Measurements from ENCODE around the gene LILRA6. TPM values are rescaled to one million over a fixed set of nuclear protein-coding genes. Genes with fewer than 3 reads are reported as not detected.
A peak's percentile ranks its signal among the peaks of the same experiment; 100 is the strongest.

LILRA6 gene
- total and polyA plus RNA-seq, 2 of the 13 experiments (the other 11 are each of a cell fraction or from before 2014, with no cell fraction given), result not detected

DNA sequence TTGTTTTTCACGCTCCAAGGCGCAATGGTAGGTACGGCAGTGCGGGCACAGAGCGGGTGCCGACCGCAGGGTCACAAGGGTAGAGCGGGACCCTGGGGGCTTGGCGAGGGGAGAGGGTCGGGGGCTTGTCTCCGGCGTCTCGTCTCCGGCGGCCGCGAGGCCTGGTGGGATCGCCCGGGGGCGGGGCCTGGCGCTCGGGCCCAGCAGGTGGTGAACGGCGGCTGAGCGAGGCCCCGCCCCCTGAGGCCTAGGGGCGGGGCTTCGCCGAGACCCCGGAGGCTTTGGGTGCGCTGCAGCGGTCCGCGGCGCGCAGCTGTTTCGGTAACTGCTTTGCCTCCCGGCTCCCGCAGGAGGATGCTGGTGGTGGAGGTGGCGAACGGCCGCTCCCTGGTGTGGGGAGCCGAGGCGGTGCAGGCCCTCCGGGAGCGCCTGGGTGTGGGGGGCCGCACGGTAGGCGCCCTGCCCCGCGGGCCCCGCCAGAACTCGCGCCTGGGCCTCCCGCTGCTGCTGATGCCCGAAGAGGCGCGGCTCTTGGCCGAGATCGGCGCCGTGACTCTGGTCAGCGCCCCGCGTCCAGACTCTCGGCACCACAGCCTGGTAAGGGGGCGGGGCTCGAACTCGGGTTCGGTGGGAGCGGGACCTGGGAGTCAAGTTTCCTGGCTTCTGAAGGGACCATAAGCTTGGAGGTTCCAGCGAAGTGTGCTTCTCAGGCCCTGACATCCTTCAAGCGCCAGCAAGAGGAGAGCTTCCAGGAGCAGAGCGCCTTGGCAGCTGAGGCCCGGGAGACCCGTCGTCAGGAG lies 51.4 kb downstream of the LILRA6 start, which contains the start of gene TSEN34 (continued):
- TF ChIP-seq CBX1 (IDR thresholded peaks at IDR 0.05; ENCODE audit: low read depth), result no peak
- TF ChIP-seq ZNF20 (CRISPR knock-in tag; IDR thresholded peaks at IDR 0.05), result no peak
- no peak for TF ChIP-seq CHD2 (IDR thresholded peaks at IDR 0.05; ENCODE audit: low read depth, low read length)
- TF ChIP-seq ZNF343 (CRISPR knock-in tag; IDR thresholded peaks at IDR 0.05), result no peak
- TF ChIP-seq, protein P1, sequence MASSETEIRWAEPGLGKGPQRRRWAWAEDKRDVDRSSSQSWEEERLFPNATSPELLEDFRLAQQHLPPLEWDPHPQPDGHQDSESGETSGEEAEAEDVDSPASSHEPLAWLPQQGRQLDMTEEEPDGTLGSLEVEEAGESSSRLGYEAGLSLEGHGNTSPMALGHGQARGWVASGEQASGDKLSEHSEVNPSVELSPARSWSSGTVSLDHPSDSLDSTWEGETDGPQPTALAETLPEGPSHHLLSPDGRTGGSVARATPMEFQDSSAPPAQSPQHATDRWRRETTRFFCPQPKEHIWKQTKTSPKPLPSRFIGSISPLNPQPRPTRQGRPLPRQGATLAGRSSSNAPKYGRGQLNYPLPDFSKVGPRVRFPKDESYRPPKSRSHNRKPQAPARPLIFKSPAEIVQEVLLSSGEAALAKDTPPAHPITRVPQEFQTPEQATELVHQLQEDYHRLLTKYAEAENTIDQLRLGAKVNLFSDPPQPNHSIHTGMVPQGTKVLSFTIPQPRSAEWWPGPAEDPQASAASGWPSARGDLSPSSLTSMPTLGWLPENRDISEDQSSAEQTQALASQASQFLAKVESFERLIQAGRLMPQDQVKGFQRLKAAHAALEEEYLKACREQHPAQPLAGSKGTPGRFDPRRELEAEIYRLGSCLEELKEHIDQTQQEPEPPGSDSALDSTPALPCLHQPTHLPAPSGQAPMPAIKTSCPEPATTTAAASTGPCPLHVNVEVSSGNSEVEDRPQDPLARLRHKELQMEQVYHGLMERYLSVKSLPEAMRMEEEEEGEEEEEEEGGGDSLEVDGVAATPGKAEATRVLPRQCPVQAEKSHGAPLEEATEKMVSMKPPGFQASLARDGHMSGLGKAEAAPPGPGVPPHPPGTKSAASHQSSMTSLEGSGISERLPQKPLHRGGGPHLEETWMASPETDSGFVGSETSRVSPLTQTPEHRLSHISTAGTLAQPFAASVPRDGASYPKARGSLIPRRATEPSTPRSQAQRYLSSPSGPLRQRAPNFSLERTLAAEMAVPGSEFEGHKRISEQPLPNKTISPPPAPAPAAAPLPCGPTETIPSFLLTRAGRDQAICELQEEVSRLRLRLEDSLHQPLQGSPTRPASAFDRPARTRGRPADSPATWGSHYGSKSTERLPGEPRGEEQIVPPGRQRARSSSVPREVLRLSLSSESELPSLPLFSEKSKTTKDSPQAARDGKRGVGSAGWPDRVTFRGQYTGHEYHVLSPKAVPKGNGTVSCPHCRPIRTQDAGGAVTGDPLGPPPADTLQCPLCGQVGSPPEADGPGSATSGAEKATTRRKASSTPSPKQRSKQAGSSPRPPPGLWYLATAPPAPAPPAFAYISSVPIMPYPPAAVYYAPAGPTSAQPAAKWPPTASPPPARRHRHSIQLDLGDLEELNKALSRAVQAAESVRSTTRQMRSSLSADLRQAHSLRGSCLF (CRISPR knock-in tag; IDR thresholded peaks at IDR 0.05; ENCODE audit: borderline replicate concordance), result no peak
- no peak for TF ChIP-seq PHF5A (CRISPR knock-in tag; IDR thresholded peaks at IDR 0.05; ENCODE audit: low read depth, unreplicated experiment)
- peak; percentile 85; the same call in 1 of the 2 replicates for TF ChIP-seq ZNF235 (CRISPR knock-in tag; IDR thresholded peaks at IDR 0.05; ENCODE audit: borderline replicate concordance)
- peak; percentile 68; the same call in 1 of the 2 replicates for TF ChIP-seq ZNF724P (CRISPR knock-in tag; IDR thresholded peaks at IDR 0.05; ENCODE audit: borderline replicate concordance)
- no peak for TF ChIP-seq NCOA2 (CRISPR knock-in tag; IDR thresholded peaks at IDR 0.05)
- no peak for TF ChIP-seq HNRNPL (IDR thresholded peaks at IDR 0.05; ENCODE audit: low read depth, low read length)
- TF ChIP-seq ZNF883 (CRISPR knock-in tag; IDR thresholded peaks at IDR 0.05; ENCODE audit: not compliant biosample characterization), result no peak
- peak; percentile 37; the same call in 1 of the 2 replicates for TF ChIP-seq ZNF891 (CRISPR knock-in tag; IDR thresholded peaks at IDR 0.05)
- no peak for TF ChIP-seq ZNF205 (CRISPR knock-in tag; IDR thresholded peaks at IDR 0.05)
- TF ChIP-seq THAP8 (CRISPR knock-in tag; IDR thresholded peaks at IDR 0.05; ENCODE audit: borderline replicate concordance), result no peak
- no peak for TF ChIP-seq ZNF780A (CRISPR knock-in tag; IDR thresholded peaks at IDR 0.05)
- TF ChIP-seq, protein P2, sequence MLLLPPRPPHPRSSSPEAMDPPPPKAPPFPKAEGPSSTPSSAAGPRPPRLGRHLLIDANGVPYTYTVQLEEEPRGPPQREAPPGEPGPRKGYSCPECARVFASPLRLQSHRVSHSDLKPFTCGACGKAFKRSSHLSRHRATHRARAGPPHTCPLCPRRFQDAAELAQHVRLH (CRISPR knock-in tag; IDR thresholded peaks at IDR 0.05; ENCODE audit: borderline replicate concordance, low read depth), result peak; percentile 19; the same call in 1 of the 2 replicates
- TF ChIP-seq ZBTB7A (CRISPR knock-in tag; IDR thresholded peaks at IDR 0.05), result 0 out of 2 replicates have a peak, but pooled peaks have one; percentile 41
- peak; percentile 28; the same call in 1 of the 2 replicates for TF ChIP-seq TBX2 (CRISPR knock-in tag; IDR thresholded peaks at IDR 0.05; ENCODE audit: borderline replicate concordance)
- no peak for TF ChIP-seq ZNF784 (CRISPR knock-in tag; IDR thresholded peaks at IDR 0.05; ENCODE audit: borderline replicate concordance)
- TF ChIP-seq ZNF337 (CRISPR knock-in tag; IDR thresholded peaks at IDR 0.05; ENCODE audit: borderline replicate concordance, low read depth), result no peak
- TF ChIP-seq HOXD1 (CRISPR knock-in tag; IDR thresholded peaks at IDR 0.05), result no peak; the same call in 1 of the 2 replicates
- TF ChIP-seq ZNF263 (CRISPR knock-in tag; IDR thresholded peaks at IDR 0.05), result 0 out of 2 replicates have a peak, but pooled peaks have one; percentile 16
- TF ChIP-seq ZKSCAN5 (CRISPR knock-in tag; IDR thresholded peaks at IDR 0.05), result no peak

Measured in HepG2 (cell line).